Measurements from ENCODE around the gene ZNF267. TPM values are rescaled to one million over a fixed set of nuclear protein-coding genes. Genes with fewer than 3 reads are reported as not detected.

Gene ZNF267
- total RNA-seq (2021; ENCODE audit: unreplicated experiment) (15.9 TPM), Bru-seq, nascent RNA (percentile 89 among the genes with signal in this experiment), BruChase-seq, experiment 1, labeled RNA remaining after a 6-hour chase (percentile 54 among the genes with signal in this experiment), BruChase-seq, experiment 2, labeled RNA remaining after a 2-hour chase (percentile 62 among the genes with signal in this experiment)
- 2.5 and 3.7 TPM in 2 replicates for polyA plus RNA-seq (2012)
- long read RNA-seq, full-length matches to known transcripts: 43 of 49 reads
- long read RNA-seq, partial matches to known transcripts: 3 of 49 reads
- long read RNA-seq, other reads (novel, unspliced or antisense): 3 of 49 reads

DNA sequence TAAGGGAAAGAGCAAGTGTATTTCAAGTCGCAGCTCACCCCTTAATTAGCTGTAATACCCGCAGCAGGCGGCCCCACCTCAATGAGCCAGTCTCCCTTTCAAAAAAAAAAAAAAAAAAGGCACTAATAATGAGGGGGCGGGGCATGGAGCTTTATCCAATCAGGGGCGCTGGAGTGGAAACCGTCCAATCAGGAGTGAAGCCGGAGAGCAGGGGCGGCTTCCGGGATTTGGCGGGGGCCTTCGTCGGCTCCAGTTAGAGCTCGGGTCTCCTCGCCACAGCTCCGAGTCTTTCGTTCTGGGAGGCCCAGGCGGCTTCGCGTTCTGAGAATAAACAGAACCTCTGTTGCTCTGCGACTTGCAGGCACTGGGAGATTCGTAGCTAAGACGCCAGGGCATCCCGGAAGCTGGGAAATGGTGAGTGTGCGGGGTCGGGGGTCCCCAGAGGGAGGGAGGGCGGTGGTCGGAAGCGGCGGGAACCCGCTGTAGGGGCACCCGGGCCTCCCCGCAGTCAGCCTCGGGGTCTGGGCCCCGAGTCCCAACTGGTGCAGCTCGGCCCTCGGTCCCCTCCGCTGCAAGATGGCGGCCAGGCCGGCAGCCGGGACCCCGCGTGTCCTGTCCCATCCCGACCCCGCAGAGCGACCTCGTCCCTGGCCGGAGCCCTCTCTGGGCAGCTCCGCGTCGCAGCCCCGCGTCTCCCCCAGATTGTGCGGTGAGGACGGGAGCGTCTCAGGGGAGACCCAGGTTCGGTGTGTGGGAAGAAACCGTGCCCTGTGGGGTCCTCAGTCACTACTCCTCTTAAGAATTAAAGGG is at the start of gene ZNF267:
Gene ZNF267 (plus strand): TSS at position 252 of the 810 bp plus-strand sequence. CDS start 160 bp downstream, at position 412.
- ChIA-PET CTCF (interaction anchor here (0.7 to 1.1 kb wide), 4 partner anchors 165 to 731 kb away, joined by 3 to 7 read pairs (median 3); no protein-coding TSS in a partner anchor), POLR2A (interaction anchor here (1.0 to 1.7 kb wide), 4 partner anchors 9 to 414 kb away, joined by 3 to 15 read pairs (median 4); partner anchors contain the start of gene ARMC5), RAD21 (ENCODE audit: low non-redundant PET in 1 of 2, low total read pairs in 2 of 2, uncharacterized antibody in 2 of 2, unreplicated experiment in 2 of 2) (no interaction called here)
- no TSS peak for BruUV-seq (replicated peaks)
- Histone ChIP-seq H3K4me1 (ENCODE audit: control insufficient read depth in 1 of 2, insufficient read depth in 2 of 2, low read length in 2 of 2) (peaks cover 9 to 35% of the 10 kb centered on the region in 2 experiments; a peak in 3 of 4 replicates), H3K4me2 (ENCODE audit: low read length) (peak within 1 kb of the TSS; percentile 82), H3K9me3 (ENCODE audit: control insufficient read depth in 1 of 2, insufficient read depth in 1 of 2, low read depth in 1 of 2, low read length in 2 of 2) (peaks cover 0 to 4% of the 10 kb centered on the region in 2 experiments; a peak in 1 of 4 replicates), H3K36me3 (ENCODE audit: control insufficient read depth in 1 of 2, insufficient read depth in 2 of 2, low read length in 2 of 2) (peaks cover 0 to 16% of the 10 kb centered on the region in 2 experiments; a peak in 3 of 4 replicates), H3K27me3 (ENCODE audit: insufficient read depth, low read length) (no peaks in the 10 kb centered on the region), H3K79me2 (ENCODE audit: insufficient read depth, low read length) (peaks cover 52% of the 10 kb centered on the region), H3K4me3 (replicated peaks in 1 of 2; ENCODE audit: low read depth in 1 of 2, low read length in 2 of 2) (peak within 1 kb of the TSS; percentile 95 to 98), H2AFZ (ENCODE audit: low read depth, low read length, poor library complexity, severe bottlenecking) (peak within 1 kb of the TSS; percentile 5), H4K20me1 (ENCODE audit: insufficient read depth) (no peaks in the 10 kb centered on the region), H3K27ac (ENCODE audit: low read depth, low read length) (peak within 1 kb of the TSS; percentile 83), H3K9ac (ENCODE audit: low read length) (peak within 1 kb of the TSS; percentile 98), H3K9me2 (ENCODE audit: insufficient read depth) (no peaks in the 10 kb centered on the region)
- TF ChIP-seq ELF1 (IDR thresholded peaks at IDR 0.05; ENCODE audit: borderline replicate concordance, low read depth): peak; percentile 85
- peak; percentile 86 for TF ChIP-seq SP1 (IDR thresholded peaks at IDR 0.05; ENCODE audit: low read depth)
- peak; percentile 79 for TF ChIP-seq YY1 (IDR thresholded peaks at IDR 0.05; ENCODE audit: extremely low read depth, insufficient replicate concordance, low read depth, low read length)
- peak; percentile 45 for TF ChIP-seq POLR2A (IDR thresholded peaks at IDR 0.05; ENCODE audit: borderline replicate concordance, extremely low read depth, insufficient read depth, insufficient read length)
- TF ChIP-seq ZFX (IDR thresholded peaks at IDR 0.05): peak; percentile 65
- TF ChIP-seq EZH2 (IDR thresholded peaks at IDR 0.05): no peak
- peak; percentile 85 for TF ChIP-seq POLR2AphosphoS5 (IDR thresholded peaks at IDR 0.05; ENCODE audit: low read depth, low read length)
- TF ChIP-seq ZBTB33 (IDR thresholded peaks at IDR 0.05; ENCODE audit: extremely low read depth, insufficient replicate concordance, low read length): no peak
- peak; percentile 50; the same call in 1 of the 2 replicates for TF ChIP-seq SIN3A (IDR thresholded peaks at IDR 0.05; ENCODE audit: low read depth)
- TF ChIP-seq EGR1 (IDR thresholded peaks at IDR 0.05; ENCODE audit: low read depth): peak; percentile 62; the same call in 1 of the 2 replicates
- intact Hi-C loops (cut with micrococcal nuclease): loop anchor here (10.0 kb wide), 1 partner anchor 369 kb away; the partner anchor contains the start of gene RUSF1
- DNase-seq (ENCODE audit: low read depth, low spot score) (peak; percentile 70), ATAC-seq (peak; percentile 89)

Data from HCT116 (cell line).